ENCODE results near the gene KPNB1.

The KPNB1 gene

DNA sequence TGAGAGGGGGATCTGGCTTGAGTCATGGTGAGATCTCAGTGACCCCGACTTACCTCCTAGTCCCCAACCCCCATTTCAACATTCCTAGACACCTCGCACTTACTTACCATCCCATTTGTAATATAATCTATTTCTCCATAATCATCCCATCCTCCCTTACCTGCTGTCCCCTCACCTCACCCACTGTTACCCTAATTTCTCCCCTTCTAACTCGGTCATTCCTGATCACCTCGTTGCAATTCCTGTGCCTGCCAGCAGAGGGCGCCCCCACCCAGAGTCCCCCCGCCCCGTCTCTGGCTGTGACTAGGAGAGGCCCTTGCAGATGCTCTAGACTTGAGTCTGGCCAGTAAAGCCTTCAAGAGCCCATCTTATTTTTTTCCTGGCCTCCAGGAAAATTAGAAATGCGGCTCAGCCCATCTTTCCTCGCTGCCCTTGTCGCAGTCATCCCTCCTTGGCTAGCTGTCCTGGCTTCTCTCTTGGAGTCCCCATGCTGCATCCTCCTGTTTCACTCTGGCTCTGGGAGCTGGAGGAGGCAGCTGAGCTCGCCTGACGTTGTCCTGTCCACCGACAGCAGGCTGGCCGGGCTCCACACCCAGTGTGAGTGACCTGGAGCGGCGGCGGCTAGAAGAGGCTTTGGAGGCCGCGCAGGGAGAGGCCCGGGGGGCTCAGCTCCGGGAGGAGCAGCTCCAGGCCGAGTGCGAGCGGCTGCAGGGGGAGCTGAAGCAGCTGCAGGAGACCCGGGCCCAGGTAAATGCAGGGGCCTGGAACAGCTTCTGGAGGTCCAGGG, 49.2 kb downstream of the KPNB1 start:
- peak; percentile 8 for DNase-seq

DNA sequence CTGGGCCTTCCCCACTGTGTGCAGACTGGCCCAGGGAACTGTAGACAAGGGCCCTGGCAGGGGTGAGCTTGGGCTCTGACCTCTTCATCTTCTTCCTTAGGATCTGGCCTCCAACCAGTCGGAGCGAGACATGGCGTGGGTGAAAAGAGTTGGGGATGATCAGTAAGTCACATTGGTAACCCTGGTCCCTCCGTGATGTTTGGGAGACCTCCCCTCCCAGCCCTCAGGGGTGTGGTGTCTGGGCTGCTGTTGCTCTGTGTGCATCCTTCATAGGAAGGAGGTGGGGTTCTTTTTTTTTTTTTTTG, 49.8 kb downstream of the KPNB1 start:
- no peak for DNase-seq

DNA sequence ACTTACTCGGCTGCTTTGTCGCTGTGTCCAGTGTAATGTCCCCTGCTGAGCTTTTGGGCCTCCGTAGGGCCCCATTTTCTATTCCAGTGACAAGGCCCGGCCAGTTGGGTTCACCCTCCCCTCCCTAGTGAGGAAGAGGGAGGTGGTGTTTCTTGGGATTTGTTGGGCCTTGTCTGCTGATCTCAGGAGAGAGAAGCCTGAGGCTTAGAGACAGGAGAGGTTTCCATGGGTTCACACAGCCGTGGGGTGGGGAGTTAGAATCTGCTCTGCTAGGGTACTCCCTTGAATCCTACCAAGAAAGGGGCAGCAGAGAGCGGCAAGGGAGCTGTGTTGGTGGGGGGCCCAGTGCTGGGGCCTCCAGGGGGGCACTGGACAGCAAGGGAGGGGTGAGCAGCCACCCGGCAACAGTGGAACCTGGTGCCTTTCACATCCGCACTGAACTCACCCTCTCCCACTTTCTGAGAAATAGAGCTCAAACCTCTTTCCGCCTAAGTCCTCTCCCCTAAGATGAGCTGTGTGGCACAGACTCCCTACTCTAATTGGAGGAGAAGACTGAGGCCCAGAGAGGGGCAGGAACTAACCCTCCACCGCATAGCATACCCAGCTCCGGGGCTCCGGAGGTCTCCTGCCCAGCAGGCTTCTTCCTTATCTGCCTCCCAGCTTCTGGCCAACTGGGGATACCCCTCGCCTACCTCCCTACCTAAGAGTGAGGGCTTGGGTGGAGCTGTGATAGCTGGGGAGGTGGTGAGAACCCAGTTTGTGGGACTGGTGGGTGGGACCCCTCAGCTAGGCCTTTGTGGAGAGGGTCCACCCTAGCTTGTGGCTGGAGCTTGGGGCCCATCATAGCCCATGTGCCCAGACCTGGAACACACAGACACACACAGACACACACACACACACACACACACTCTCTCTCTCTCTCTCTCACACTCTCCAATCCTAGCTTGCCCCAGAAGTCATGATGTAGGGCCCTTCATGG, 51.0 kb downstream of the KPNB1 start:
- no peak for DNase-seq

DNA sequence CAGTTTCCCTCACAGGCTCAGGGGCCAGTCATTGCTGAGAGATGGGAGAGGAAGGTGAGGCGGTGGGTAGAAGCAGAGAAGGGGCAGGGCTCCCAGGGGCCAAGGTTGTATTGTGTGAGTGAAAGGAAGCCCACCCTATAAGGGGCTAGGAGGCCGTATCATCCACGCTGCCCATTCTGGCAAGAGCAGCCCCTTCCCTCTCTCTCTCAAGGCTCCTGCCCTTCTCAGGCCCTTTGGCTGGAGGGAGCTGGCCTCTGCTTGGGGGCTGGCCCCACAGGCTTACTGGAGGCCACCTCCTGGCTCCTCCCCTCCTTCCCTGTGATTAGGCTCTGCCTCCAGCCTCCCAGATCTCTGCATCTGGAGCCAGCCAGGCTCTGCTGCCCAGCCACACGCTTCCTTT, 51.9 kb downstream of the KPNB1 start:
- DNase-seq: no peak

DNA sequence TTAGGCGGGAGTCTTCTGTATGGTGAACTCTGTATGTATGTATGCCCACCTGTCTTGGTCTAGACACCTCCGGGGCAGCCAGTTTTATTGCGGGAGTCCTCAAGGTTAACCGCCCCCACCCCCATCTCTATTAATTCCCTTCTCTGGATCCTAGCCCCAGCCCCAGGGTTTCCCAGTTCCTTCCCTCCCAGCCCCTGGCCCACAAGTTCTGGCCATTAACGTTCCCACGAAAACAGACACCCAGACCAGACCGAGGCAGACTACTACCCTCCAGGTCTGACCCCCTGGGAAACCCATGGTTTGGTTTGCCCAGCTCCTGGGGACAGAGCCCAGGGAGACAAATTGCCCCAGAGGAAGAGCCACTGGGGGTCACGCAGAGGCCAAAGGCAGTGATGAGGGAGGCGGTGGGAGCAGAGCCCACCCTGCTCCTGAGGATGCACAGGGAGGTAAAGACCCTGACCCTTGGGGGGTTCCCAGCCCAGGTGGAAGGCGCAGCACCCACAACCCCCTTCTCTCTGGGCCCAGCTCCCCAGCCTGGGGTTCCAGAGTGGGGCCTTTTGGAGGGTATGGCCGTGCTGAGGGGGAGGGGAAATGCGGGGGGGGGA, 52.8 kb downstream of the KPNB1 start:
- no peak for DNase-seq

DNA sequence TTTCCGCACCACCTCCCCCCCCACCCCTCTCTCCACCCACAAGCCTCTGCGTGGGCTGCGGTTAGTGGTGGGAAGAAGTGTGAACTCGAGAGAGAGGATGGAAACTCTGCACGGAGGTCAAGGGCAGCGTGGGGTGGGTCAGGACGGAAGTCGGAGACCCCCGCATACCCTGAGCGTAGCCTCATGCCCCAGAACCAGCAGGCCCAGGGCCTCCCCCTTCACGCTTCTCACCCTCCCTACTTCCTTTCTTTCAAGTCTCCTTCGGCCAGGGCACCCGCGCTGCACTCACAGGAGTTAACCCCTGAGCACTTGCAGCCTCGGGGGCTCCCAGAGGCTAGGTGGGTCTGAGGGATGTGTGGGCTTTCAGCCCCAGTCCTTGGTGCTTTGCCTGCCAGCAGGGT, 53.5 kb downstream of the KPNB1 start:
- no peak for DNase-seq

DNA sequence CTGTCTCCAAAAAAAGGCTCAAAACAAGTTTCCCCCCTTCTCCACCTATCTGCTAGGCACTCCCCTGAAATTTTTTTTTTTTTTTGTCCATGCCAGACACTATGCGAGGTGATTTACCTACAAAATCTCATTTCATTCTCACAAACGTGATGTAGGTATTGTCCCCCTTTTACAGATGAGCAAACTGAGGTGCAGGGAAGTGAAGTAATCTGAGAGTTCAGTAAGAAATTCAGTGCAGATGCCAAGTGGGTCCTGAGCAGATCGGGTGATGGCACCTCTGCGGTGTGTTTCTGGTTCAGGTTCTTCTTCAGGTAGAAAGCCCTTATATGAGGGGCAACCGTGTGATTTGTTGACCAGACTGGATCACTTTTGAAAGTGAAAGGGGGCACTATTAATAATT, 54.0 kb downstream of the KPNB1 start:
- DNase-seq: no peak

DNA sequence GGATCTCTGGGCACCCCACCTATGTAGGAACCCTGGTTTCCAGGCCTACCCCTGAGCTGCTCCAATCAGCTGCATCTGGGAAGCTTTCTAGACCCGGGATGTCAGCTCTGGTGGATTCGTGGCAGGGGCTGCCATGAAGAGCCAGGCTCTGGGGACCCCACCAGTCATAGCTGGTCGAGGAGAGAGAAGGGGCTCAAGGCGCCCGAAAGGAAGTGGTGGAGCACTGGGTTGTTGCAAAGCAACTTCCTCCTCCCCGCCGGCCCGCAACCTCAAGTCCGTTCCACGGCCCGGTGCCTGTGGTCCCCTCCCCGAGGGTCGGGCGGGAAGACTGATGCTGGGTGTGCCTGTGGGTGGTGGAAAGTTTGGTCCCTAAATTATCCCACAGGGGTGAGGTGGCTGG, 54.4 kb downstream of the KPNB1 start:
- no peak for DNase-seq

DNA sequence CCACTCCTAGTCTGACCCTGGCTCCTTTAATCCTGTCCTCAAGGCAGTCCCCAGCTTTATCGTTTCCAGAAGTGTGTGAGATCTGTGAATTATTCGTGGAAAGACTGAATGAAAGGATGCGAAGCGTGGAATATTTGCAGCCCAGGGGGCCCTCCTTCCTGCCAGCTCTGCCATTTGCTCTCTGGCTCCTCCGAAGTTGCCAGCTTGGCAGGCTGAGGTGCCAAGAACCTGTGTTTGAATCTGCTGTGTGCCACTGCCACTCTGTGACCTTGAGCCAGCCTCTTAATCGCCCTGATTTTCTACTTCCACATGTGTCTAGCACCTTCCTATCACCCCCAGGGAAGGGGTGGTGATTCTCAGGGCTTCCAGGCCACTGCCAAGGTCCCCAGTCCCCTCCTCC, 55.0 kb downstream of the KPNB1 start:
- DNase-seq: no peak

DNA sequence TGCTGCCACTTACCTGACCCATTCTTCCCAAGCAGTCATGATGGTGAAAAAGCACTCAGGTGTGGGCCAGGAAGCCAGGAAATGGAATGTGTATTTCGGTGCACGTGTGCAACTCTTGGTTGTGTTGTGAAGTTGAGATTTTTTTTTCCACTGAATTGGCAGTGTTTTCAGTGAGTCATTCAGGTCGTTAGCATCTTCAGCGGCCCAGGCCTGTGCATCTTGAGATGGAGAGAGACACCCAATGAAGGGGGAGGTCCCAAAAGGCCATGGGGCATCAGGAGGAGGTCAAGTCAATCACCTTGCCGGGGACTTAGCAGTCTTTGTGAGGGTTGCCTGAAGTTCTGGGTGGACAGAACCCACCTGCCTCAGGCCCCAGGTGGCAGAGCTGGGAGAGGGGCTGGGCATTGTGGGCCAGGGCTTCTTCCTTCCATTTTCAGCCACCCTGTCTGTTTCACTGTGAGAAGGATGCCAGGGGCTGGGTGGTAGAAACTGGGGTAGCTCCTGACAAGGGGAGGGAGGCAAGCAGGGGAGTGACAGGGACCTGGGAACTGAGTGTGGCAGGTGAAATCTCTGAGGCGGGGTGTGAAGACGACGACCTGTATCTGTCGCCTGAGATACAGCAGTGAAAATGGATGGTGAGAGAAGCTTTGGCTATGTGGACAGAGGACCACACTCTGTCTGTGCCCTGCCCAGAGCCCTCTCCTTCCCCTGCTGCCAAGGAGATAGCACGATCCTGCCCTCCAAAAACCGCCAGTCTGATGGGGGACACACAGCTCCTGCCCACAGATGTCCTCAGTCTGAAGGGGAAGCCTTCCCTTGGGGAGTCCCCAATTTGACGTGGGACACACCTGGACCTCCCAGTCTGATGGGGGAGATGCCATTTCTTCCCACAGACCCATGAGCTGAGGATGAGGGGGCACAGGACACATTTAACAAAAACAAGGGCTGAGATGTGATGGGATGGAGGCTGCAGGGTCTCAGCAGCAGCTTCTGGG, 56.1 kb downstream of the KPNB1 start:
- no peak for DNase-seq

DNA sequence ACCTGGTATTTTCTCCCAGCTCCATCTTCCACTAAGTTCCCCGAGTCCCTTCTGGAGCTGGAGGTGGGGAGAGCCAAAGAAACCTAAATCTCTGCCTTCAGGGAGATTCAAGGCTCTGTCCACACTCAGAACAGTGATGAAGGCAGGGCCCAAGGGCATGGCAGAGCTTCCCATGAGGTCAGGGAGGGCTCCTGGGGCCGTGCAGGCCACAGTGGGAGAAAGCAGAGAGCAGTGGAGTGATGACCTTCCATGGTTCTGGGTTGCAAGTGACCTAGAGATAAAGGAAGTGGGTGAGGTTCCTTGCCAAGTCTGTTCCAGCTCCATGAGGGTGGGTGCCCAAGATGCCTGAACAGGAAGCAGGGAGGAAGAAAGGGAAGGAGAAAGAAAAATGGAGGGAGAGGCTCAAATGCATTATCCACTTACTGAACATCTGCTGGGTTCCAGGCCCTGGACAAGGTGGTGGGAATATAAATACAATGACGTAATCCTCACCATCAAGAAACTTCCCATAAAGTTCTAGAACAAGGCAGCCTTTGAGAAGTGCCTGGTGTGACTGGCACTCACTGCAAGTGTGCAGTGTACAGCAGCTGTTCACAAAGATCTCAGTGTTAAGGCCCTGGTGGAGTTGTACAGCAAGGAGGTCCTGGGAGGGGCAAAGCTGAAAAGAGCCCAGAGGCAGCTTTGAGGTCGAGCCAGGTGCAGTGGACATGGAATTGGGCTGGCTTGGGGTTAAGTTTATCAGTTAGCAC, 57.5 kb downstream of the KPNB1 start:
- DNase-seq: no peak

DNA sequence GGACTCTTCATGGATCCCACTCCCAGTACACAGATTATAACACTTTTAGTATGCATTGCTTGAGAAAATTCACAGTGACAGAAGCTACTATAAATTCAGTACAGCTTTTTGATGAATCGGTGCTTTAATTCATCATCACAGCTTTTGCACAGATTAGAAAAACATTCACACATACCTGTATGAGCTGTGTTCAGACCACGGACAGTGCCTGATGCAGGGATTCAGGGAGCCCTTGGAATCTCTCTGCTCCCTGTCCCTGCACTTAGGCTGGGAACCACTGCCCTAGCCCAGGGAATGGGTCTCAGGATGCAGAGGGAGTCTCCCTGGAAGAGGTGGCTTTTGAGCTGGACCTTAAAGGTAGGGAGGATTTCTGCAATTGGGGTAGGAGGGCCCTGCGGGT, 58.2 kb downstream of the KPNB1 start:
- no peak for DNase-seq

DNA sequence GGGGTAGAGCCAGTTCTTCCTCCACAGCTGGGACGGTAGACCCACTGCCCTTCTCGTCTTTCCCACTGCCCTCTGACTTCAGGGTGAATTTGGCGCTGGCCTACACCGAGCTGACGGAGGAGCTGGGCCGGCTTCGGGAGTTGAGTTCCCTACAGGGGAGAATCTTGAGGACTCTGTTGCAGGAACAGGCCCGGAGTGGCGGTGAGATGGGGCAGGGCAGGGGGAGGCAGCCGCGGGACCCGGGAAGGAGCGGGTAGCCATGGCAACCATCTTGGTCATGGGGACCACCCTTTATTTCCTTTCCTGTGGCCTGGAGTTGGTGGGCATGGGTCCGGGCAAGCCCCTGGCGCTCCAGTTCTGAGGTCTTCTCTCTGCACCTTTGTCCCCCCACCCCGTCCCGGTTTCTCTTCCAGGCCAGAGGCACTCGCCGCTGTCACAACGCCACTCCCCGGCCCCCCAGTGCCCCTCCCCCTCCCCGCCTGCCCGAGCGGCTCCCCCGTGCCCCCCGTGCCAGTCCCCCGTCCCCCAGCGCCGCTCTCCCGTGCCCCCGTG, 58.7 kb downstream of the KPNB1 start:
- DNase-seq: no peak

DNA sequence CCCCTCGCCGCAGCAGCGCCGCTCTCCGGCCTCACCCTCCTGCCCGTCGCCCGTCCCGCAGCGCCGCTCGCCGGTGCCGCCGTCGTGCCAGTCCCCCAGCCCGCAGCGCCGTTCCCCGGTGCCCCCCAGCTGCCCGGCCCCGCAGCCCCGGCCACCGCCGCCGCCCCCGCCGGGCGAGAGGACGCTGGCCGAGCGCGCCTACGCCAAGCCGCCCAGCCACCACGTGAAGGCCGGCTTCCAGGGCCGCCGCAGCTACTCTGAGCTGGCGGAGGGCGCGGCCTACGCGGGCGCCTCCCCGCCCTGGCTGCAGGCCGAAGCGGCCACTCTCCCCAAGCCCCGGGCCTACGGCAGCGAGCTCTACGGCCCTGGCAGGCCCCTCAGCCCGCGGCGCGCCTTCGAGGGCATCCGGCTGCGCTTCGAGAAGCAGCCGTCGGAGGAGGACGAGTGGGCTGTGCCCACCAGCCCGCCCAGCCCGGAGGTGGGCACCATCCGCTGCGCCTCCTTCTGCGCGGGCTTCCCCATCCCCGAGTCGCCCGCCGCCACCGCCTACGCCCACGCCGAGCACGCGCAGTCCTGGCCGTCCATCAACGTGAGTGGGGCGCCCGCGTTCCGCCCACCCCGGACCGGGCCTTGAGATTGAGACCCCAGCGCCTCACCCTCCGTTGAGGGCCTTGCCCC, 59.3 kb downstream of the KPNB1 start:
- no peak for DNase-seq

DNA sequence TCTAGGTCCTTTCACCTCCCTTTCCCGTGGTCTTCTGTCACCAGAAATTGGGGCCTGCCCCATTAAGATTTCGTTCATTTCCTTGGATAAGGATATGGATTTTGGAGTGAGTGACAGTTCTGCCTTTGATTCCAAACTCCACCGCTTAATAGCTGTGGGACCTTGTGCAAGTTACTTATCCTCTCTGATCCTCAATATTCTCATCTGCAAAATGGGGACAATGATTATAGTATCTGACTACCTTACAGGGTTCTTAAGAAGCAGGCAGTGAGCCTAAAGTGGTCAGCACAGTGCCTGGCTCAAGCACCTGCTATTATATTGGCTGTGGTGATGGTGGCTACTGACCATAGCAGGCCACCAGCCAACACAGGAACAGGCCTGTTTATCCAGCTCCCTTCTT, 59.9 kb downstream of the KPNB1 start:
- DNase-seq: no peak

DNA sequence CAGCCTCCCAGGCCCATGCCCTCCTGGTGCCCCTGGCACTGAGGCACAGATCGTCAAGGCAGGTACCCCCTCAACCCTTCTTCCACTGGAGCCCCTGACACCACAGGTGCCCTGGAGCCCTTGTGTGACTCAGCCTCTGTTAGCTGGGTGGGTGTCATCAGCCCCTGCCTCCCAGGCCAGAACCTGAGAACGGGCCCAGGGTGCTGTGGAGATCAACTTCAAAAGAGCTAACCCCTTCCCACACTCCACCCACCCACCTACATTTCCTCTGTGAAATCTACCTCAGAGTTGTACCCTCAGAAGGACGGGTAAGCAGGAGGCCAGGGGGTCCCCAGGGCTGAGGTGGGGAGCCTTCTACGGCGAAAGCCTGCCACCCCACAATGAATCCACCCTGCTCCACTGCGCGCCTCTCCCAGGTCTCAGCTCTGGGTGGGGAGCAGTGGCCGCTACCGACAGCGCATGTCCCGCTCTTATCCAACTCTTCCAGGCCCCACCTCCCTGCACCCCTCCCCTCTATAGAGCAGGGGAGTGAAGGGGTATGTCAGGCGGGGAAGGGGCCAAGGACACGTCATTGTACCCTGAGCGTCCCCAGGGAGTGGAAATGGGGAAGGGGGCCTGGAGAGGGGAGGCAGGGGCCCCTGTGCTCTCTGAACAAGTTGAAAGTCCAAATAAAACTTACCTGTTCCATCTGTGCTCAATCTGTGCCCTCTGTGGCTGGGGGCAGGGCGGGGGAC, 61.8 kb downstream of the KPNB1 start:
- DNase-seq: no peak

DNA sequence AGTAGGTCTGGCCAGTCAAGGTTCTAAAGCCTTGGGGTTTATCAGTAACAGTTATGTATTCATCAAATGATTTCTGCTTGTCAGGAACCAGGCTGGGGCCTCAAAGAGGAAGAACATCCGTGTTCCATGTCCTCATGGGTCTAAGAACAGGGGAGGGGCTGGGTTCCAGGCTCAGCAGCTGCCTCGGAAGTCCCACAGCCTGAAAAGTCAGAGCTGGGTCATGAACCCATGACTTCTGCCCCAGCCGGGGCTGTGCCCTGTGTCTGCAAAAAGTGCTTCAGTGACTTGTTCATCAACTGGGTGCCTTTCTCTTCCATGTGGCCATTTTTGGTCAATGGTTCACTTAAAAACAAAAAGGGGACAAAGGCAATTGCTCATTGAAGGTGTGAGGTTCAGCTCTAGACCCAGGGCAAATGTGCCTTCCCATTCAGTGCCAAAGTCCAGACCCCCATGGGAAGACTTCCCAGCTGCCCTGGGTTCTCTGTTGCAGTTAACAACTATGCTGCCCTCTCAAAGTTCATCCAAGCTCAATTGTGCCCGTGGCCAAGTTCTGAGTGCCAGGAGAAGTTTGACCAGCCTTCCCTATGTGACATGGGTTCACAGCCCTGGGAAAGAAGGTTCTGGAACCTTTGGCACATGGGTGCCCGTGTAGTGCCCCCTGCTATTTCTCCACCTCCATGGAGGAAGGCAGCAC, 62.8 kb downstream of the KPNB1 start:
- no peak for DNase-seq

DNA sequence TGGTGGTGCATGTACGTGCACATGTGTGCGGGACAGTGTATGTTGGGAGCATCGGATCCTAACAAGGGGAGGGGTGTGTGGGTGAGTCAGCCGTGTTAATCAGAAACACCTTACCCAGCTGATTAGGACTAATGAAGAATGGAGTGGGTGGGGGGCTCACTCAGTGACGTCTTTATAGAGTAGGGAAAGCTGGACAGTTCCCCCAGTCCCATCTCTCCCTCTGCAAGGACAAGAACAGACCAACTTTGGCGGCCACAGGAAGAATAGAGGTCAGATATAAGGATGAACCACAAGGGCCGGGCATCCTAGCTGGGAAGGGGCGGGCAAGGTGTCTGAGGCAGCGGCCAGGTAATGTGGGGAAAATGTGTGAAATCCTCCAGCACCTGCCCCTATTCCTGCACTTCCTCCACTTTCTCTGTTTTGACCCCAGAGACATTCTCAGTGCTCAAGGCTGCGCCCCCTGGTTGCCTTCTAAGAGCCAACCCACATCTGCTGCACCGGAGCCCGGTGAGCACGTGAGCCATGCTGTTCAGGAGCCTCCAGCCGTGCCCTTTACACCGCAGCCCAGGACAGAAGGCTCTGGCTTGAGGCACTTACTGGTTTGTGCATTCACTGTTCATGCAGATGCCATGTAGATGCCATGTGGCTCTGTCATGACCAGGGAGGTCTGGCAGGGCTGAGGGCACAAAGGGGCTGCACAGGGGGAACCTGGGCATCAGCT, 64.4 kb downstream of the KPNB1 start:
- no peak for DNase-seq
